Right renal pelvis (tissue), 4 donors: ENCODE data around the gene MTREX. TPM values are rescaled to one million over a fixed set of nuclear protein-coding genes. Genes with fewer than 3 reads are reported as not detected.
A peak's percentile ranks its signal among the peaks of the same experiment; 100 is the strongest.

Source experiments
- DNase-seq, 4 donors: peaks; one replicate each; pipeline ENCODE4 v3.0.0-alpha.2; 2013; ENCODE audit warnings: low read depth in 4 of 4, low spot score in 3 of 4, missing footprints in 1 of 4
- polyA plus RNA-seq, 4 donors: library from polyadenylated mRNA; unstranded; fragments of 120-200 nt; gene quantifications; one replicate each; pipeline ENCODE4 v1.2.1, GENCODE V29; 2013; ENCODE audit not compliant: insufficient read length in 4 of 4

Gene MTREX
- polyA plus RNA-seq, 4 donors, result 74.9 to 105 (median 98.7) TPM

GRCh38 chr5:55324006-55324405 is 16.2 kb downstream of the MTREX start:
- DNase-seq, result no peak

- DNase-seq, result no peak
These were observed 17.1 kb downstream of the MTREX start for GRCh38 chr5:55324815-55325418.

GRCh38 chr5:55325621-55326020 is 17.8 kb downstream of the MTREX start:
- DNase-seq, result no peak

DNA sequence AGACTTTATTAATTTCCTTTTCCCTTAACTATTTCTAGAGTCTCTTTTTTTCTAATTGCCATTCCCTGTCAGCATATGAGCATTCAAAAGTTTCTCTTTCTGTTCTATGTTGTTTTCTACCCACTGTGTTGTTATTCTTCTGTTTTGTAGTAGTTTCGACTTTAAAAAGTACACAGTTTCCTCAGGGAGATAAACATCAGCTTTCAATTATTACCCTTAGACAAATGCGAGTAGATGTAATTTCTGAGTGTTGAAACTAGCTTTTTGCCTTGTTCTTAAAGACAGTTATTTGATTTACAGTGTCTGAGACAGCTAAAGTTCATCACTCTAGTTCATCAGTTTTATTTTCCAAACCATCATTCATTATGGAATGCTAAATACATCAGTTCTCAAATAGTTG is 19.5 kb downstream of the MTREX start:
- no peak for DNase-seq

- DNase-seq, result no peak
These were observed 23.5 kb downstream of the MTREX start for GRCh38 chr5:55331321-55331720.

DNA sequence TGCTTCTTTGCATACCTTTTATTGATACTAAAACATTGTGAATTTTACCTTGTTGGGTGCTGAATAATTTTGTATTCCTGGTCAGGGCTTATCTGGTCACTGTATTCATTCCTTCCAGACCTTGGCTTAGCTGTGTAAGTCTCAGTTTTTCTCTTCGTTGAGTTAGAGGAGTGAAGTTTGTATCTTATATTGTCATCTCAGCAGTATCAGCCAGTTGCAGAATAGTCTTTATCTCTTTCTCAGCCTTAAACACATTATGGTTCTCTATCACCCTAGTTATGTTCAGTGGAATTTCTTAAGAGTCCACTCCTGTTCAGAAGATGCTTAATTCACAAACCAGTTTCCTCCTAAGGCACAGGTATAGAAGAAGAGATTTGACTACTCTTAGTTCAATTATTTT is 25.2 kb downstream of the MTREX start:
- DNase-seq, result no peak

DNA sequence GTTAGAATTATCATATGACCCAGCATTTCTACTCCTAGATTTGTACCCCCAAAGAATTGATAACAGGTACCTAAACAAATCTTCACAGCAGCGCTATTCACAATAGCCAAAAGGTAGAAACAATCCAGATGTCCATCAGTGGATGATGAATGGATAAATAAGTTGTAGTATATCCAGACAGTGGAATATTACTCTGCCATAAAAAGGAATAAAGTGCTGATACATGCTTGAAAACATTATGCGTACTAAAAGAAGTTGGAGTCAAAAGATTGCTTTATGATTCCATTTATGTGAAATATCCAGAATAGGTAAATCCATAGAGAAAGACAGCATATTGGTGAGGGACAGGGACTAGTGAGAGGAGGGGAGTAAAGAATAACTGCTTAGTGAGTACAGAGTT is 26.0 kb downstream of the MTREX start:
- DNase-seq, result no peak

GRCh38 chr5:55338092-55338613 is 30.4 kb downstream of the MTREX start:
- no peak for DNase-seq

DNA sequence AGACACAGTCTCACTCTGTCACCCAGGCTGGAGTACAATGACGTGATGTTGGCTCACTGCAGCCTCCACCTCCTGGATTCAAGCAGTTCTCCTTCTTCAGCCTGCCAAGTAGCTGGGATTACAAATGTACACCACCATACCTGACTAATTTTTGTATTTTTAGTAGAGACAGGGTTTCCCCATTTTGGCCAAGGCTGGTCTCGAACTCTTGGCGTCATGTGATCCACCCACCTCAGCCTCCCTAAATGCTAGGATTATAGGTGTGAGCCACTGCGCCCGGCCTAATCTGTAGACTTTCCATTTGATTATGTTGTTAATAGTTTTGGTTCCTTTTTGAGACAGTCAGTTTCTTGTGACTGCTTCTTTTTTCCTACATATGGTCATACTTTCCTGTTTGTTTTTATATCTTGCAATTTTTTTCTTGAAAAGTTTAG is 31.0 kb downstream of the MTREX start:
- DNase-seq, result no peak

DNA sequence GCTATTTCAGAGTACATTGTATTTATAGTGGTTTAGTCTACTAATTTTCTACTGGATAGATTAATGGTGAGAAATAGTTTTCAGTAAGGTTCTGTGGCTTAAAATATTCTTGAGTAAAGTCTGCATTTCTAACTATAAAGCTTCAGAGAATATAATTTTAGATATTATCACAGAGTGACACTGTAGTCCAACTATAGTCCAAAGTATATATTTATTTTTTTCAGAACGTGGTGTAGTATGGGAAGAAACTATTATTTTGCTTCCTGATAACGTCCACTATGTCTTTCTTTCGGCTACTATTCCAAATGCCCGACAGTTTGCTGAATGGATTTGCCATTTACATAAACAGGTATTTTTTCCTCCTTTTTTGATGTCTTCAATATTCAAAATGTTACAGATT is 35.3 kb downstream of the MTREX start:
- DNase-seq, result no peak

DNA sequence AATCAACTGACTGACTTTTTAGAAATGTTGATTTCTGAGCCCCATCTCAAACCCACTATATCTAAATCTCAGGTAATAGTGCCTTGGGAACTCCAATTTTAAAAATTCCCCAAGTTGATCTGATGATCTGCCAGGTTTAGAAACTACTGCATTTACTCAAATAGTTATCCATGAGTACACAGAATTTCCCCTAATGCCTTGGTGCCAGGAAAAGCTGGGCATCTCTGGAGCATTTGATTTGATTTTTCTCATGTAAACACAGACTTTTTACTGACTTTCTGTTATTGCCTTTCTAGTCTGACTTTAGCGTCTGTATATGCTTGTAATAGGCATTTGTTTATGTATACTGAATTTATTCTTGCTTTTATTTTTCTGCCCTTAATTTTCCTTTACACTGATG is 35.8 kb downstream of the MTREX start:
- no peak for DNase-seq

DNA sequence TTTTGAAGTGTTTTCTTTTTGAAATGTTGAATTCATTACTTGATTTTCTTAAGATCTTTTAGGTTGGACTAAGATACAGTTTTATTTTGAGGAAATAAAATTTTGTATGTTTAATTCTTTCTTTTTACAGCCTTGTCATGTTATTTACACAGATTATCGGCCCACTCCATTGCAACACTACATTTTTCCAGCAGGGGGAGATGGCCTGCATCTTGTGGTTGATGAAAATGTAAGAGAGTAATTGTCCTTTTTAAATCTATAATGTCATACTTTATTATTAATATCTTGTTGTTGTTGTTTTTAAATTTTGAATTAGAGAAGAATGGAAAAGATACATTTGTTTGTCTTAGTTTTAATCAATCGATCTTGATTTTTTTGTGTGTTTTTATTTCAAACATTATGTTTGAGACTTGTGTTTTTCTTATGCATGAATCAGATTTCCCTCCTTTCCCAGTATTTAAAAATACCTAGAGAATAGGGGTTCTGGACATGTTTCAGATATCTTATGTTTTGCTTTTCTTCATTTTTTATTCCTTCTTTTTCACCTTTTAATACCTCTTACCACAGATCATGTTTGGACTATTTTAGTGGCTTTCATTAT is 36.7 kb downstream of the MTREX start:
- DNase-seq, result peak; percentile 38 to 51 (median 44)

DNA sequence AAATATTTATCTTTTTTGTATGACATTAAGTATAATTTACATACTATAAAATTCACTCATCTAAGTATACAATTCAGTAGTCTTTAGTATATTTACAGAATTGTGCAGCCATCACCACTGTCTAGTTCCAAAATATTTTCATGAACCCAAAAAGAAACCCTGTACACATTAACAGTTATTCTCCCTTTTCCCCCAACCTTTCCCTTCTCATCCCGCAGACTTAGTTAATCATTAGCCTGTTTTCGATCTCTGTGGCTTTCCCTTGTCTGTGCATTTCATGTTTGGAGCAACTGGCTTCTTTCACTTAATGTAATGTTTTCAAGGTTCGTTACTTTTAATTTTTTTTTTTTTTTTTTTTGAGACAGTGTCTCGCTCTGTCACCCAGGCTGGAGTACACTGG is 37.5 kb downstream of the MTREX start:
- peak in 1 of 4 donors; percentile 14 for DNase-seq

GRCh38 chr5:55347786-55348185 is 40.0 kb downstream of the MTREX start:
- no peak for DNase-seq

DNA sequence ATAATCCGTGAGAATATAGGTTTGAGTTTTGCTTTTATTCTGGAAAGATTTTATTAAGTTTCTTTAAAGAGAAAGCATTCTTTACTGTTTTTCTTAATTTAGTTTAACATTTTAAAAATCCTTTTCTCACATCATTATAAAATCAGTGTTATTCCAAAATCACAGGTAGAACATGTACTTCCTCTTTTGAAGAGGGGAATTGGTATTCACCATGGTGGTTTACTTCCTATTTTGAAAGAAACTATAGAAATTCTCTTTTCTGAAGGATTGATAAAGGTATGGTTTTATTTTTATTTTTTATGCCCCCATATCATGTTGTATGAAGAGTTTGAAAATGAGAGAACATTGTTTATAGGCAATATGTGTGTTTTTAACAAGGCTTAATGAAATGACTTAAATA is 43.0 kb downstream of the MTREX start:
- no peak for DNase-seq

GRCh38 chr5:55356896-55357295 is 49.1 kb downstream of the MTREX start:
- DNase-seq, result no peak

- no peak for DNase-seq
These were observed 52.4 kb downstream of the MTREX start for GRCh38 chr5:55360190-55360589.

- DNase-seq, result no peak
These were observed 56.1 kb downstream of the MTREX start for GRCh38 chr5:55363856-55364255.

GRCh38 chr5:55364537-55365055 is 56.8 kb downstream of the MTREX start:
- no peak for DNase-seq

GRCh38 chr5:55370291-55370925 is 62.6 kb downstream of the MTREX start:
- no peak for DNase-seq

GRCh38 chr5:55371145-55371544 is 63.4 kb downstream of the MTREX start:
- DNase-seq, result no peak
